Endodermal cell (in vitro differentiated cells): ENCODE results near the gene TAGAP. TPM values are rescaled to one million over a fixed set of nuclear protein-coding genes. Genes with fewer than 3 reads are reported as not detected.

ENCODE experiments used
- DNase-seq: peaks from one replicate; pipeline ENCODE4 v3.0.0-alpha.2; 2017
- H3K27ac ChIP-seq: 2 replicates; pipeline ENCODE4 v1.5.1; 2013; ENCODE audit warnings: mild to moderate bottlenecking, low read depth, low read length, moderate library complexity
- H3K27me3 ChIP-seq: 2 replicates; pipeline ENCODE4 v1.6.1; 2013; ENCODE audit warnings: mild to moderate bottlenecking, low read length, moderate library complexity; ENCODE audit not compliant: insufficient read depth, control insufficient read depth, poor library complexity, severe bottlenecking
- H3K36me3 ChIP-seq: 2 replicates; pipeline ENCODE4 v1.7.0; 2013; ENCODE audit warnings: mild to moderate bottlenecking, low read length, moderate library complexity; ENCODE audit not compliant: control insufficient read depth, insufficient read depth
- H3K4me1 ChIP-seq: one replicate; pipeline ENCODE4 v1.7.0; 2013; ENCODE audit warnings: low read length; ENCODE audit not compliant: control insufficient read depth, insufficient read depth
- H3K4me3 ChIP-seq: 2 replicates; pipeline ENCODE4 v1.5.1; 2013; ENCODE audit warnings: mild to moderate bottlenecking, low read length, moderate library complexity
- H3K9ac ChIP-seq: 2 replicates; pipeline ENCODE4 v1.6.1; 2013; ENCODE audit warnings: mild to moderate bottlenecking, low read length, moderate library complexity; ENCODE audit not compliant: poor library complexity, severe bottlenecking; ENCODE audit errors: extremely low read depth
- H3K9me3 ChIP-seq: 2 replicates; pipeline ENCODE4 v1.6.1; 2013; ENCODE audit warnings: mild to moderate bottlenecking, low read length, moderate library complexity; ENCODE audit not compliant: control insufficient read depth
- H3K27ac Mint-ChIP-seq: 2 replicates; pipeline ENCODE4 v1.8.0; 2020; ENCODE audit warnings: mixed read lengths
- H3K27me3 Mint-ChIP-seq: 2 replicates; pipeline ENCODE4 v1.8.0; 2021; ENCODE audit warnings: mild to moderate bottlenecking, mixed read lengths; ENCODE audit not compliant: insufficient read depth
- H3K36me3 Mint-ChIP-seq: 2 replicates; pipeline ENCODE4 v1.8.0; 2020; ENCODE audit warnings: low read depth, mixed read lengths
- H3K4me1 Mint-ChIP-seq: 2 replicates; pipeline ENCODE4 v1.8.0; 2020; ENCODE audit warnings: mixed read lengths
- H3K4me3 Mint-ChIP-seq: 2 replicates; pipeline ENCODE4 v1.8.0; 2020; ENCODE audit warnings: mild to moderate bottlenecking, moderate library complexity, mixed read lengths
- H3K9me3 Mint-ChIP-seq: 2 replicates; pipeline ENCODE4 v1.8.0; 2020; ENCODE audit warnings: mild to moderate bottlenecking, mixed read lengths
- WGBS, 2 experiments: methylation state at CpG; one replicate each; pipeline versions ENCODE4 v1.1.5 to v1.1.7; 2013; ENCODE audit warnings: missing lambda C conversion rate in 2 of 2, mixed read lengths in 1 of 2; ENCODE audit not compliant: insufficient coverage in 1 of 2, insufficient read length in 1 of 2; 5-methylcytosine and 5-hydroxymethylcytosine counted together
- total RNA-seq, 2 donors: library from RNA; stranded (reverse); fragmentation: NEBNext Ultra II Directional in 1 of 2; extraction: Animal tissue kit (Norgen Biotek cat#: 25700) in 1 of 2; gene quantifications; 2 replicates in 1 of 2; 3 replicates in 1 of 2; pipeline ENCODE4 v1.2.1, GENCODE V29; 2021
- TF ChIP-seq, protein P1 (sequence below): fragments of 200-600 bp; sonication (generic); conservative IDR thresholded peaks from 2 replicates; pipeline ENCODE4 v1.5.0; 2021; ENCODE audit warnings: antibody characterized with exemption, mild to moderate bottlenecking

TAGAP gene
- total RNA-seq, 2 donors from 2014 or later: 0.24 TPM; not detected in 1

DNA sequence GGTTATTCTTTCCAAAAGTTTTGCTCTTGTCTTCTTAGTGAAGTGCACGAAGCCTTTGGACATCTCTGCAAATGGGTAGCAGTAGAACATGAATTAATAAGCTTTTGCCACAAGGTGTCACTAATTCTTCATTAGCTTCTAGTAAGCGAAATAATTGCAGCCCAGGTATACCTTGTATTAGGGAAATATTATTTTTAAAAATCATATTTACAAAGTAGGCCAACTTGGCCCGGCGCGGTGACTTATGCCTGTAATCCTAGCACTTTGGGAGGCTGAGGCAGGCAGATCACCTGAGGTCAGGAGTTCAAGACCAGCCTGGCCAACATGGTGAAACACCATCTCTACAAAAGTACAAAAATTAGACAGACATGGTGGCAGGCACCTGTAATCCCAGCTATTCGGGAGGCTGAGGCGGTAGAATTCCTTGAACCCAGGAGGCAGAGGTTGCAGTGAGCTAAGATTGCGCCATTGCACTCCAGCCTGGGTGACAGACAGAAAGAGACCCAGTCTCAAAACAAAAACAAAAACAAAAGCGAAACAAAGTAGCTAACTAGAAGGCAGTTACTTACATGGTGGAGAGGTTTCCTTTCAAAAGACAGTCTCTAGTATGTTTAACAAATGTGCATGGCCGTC, 36.0 kb downstream of the TAGAP start:
- 87% methylated on average over 8 to 10 of the region's 10 CpGs for WGBS, 2 experiments
- H3K9me3 Mint-ChIP-seq: no peaks in the 10 kb centered on the region
- H3K4me3 ChIP-seq: no peak overlapping the region
- DNase-seq: no peak
- no peak overlapping the region for H3K27ac Mint-ChIP-seq
- no peaks in the 10 kb centered on the region for H3K27me3 ChIP-seq
- H3K36me3 Mint-ChIP-seq: no peaks in the 10 kb centered on the region
- H3K9me3 ChIP-seq: no peaks in the 10 kb centered on the region
- no peak overlapping the region for H3K4me3 Mint-ChIP-seq
- no peaks in the 10 kb centered on the region for H3K4me1 ChIP-seq
- no peak overlapping the region for H3K27ac ChIP-seq
- H3K36me3 ChIP-seq: no peaks in the 10 kb centered on the region
- no peak overlapping the region for H3K9ac ChIP-seq
- H3K4me1 Mint-ChIP-seq: no peaks in the 10 kb centered on the region
- H3K27me3 Mint-ChIP-seq: no peaks in the 10 kb centered on the region
- TF ChIP-seq, protein P1, sequence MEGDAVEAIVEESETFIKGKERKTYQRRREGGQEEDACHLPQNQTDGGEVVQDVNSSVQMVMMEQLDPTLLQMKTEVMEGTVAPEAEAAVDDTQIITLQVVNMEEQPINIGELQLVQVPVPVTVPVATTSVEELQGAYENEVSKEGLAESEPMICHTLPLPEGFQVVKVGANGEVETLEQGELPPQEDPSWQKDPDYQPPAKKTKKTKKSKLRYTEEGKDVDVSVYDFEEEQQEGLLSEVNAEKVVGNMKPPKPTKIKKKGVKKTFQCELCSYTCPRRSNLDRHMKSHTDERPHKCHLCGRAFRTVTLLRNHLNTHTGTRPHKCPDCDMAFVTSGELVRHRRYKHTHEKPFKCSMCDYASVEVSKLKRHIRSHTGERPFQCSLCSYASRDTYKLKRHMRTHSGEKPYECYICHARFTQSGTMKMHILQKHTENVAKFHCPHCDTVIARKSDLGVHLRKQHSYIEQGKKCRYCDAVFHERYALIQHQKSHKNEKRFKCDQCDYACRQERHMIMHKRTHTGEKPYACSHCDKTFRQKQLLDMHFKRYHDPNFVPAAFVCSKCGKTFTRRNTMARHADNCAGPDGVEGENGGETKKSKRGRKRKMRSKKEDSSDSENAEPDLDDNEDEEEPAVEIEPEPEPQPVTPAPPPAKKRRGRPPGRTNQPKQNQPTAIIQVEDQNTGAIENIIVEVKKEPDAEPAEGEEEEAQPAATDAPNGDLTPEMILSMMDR: peak; percentile 73

DNA sequence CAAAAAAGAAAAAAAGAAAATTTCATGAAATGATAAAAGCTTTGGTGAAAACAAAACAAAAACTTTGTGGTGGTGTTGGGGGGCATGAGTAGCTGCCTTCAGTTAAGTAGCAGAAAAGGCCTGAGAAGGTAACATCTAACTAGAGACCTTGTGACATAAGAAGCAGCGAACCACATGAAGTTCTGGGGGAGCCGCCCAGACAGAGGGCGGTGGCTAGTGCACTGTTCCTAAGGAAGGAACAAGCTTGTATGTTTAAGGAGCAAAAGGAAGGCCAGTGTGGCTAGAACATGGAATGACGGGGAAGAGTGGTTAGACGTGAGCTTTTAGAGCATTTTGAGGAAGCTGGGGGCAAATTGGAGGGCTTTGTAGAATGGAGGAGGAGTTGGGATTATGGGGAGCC, 37.3 kb downstream of the TAGAP start:
- TF ChIP-seq, protein P1: no peak
- Histone ChIP-seq H3K36me3 (no peaks in the 10 kb centered on the region), H3K4me3 (no peak overlapping the region), H3K9ac (no peak overlapping the region), H3K27me3 (no peaks in the 10 kb centered on the region), H3K27ac (no peak overlapping the region), H3K9me3 (no peaks in the 10 kb centered on the region), H3K4me1 (no peaks in the 10 kb centered on the region)
- H3K36me3 Mint-ChIP-seq: no peaks in the 10 kb centered on the region
- H3K4me1 Mint-ChIP-seq: peaks cover 1% of the 10 kb centered on the region
- no peak for DNase-seq
- WGBS, 2 experiments: 90 to 91% methylated on average over 5 of the region's 5 CpGs
- no peak overlapping the region for H3K27ac Mint-ChIP-seq
- no peak overlapping the region for H3K4me3 Mint-ChIP-seq
- H3K9me3 Mint-ChIP-seq: no peaks in the 10 kb centered on the region
- no peaks in the 10 kb centered on the region for H3K27me3 Mint-ChIP-seq

DNA sequence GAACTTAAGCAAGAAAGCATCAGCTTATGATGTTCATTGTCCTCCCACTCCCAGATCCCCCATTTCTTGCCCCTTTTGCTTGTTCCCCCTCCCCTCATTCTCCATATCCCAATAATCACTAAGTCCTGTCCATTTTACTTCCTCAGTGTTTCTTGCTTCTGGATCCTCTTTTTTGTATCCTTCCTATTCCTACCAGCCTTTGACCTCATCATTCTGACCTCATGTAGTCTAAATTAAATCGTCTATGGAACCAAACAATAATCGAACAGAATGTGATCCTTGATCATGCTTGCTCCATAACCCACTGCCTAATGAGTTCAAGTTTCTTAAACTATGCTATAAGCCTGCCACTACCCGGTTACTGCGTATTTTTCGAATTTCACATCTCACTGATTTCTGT, 39.4 kb downstream of the TAGAP start:
- no peaks in the 10 kb centered on the region for H3K27me3 Mint-ChIP-seq

More for the DNA sequence above, 39.4 kb downstream of the TAGAP start:
- WGBS, 2 experiments: 90 to 98% methylated on average over 5 of the region's 5 CpGs
- Histone ChIP-seq H3K36me3 (peaks cover 3% of the 10 kb centered on the region), H3K27me3 (no peaks in the 10 kb centered on the region), H3K4me1 (no peaks in the 10 kb centered on the region), H3K9ac (no peak overlapping the region), H3K9me3 (no peaks in the 10 kb centered on the region), H3K27ac (no peak overlapping the region), H3K4me3 (no peak overlapping the region)
- DNase-seq: no peak
- no peak overlapping the region for H3K4me3 Mint-ChIP-seq
- peaks cover 8% of the 10 kb centered on the region for H3K4me1 Mint-ChIP-seq
- H3K36me3 Mint-ChIP-seq: no peaks in the 10 kb centered on the region
- no peaks in the 10 kb centered on the region for H3K9me3 Mint-ChIP-seq
- TF ChIP-seq, protein P1: no peak
- H3K27ac Mint-ChIP-seq: no peak overlapping the region
